Midbrain (tissue), 1 donor: ENCODE results near the gene IL34.
A peak's percentile ranks its signal among the peaks of the same experiment; 100 is the strongest.
"Not testable (repeated sequence)": the region's sequence is repeated elsewhere in the genome, so short reads cannot be mapped to it uniquely, and the experiment has no call there.

Experiments
- DNase-seq: peaks from one replicate; lab custom pipeline; 2025; lab: John Stamatoyannopoulos, UW

The IL34 gene

GRCh38 chr16:70646260-70647241 is at the start of gene IL34:
Gene IL34 (plus strand): TSS chr16:70646559. CDS start chr16:70646948, 389 bp downstream.
- DNase-seq: peak; percentile 35

GRCh38 chr16:70597135-70597835 is 49.1 kb upstream of the IL34 start:
- DNase-seq: no peak

- no peak for DNase-seq
These were observed 47.3 kb upstream of the IL34 start for GRCh38 chr16:70598937-70599503.

- DNase-seq: no peak
These were observed 45.6 kb upstream of the IL34 start for GRCh38 chr16:70600730-70601129.

- DNase-seq: no peak
These were observed 44.5 kb upstream of the IL34 start for GRCh38 chr16:70601576-70602575.

- DNase-seq: no peak
These were observed 43.5 kb upstream of the IL34 start for GRCh38 chr16:70602831-70603230.

- DNase-seq: peak; percentile 3
These were observed 41.7 kb upstream of the IL34 start for GRCh38 chr16:70604407-70605282.

GRCh38 chr16:70605283-70605657 is 41.1 kb upstream of the IL34 start:
- no peak for DNase-seq

- DNase-seq: no peak
These were observed 37.8 kb upstream of the IL34 start for GRCh38 chr16:70608521-70608920.

- no peak for DNase-seq
These were observed 35.8 kb upstream of the IL34 start for GRCh38 chr16:70610273-70611223.

GRCh38 chr16:70611224-70611598 is 35.1 kb upstream of the IL34 start:
- no peak for DNase-seq

- no peak for DNase-seq
These were observed 34.5 kb upstream of the IL34 start for GRCh38 chr16:70611785-70612303.

GRCh38 chr16:70612931-70613330 is 33.4 kb upstream of the IL34 start:
- DNase-seq: no peak

- DNase-seq: no peak
These were observed 32.0 kb upstream of the IL34 start for GRCh38 chr16:70614208-70614951.

GRCh38 chr16:70615945-70616344 is 30.4 kb upstream of the IL34 start:
- DNase-seq: no peak

- DNase-seq: not testable (repeated sequence)
These were observed 24.5 kb upstream of the IL34 start for GRCh38 chr16:70621864-70622263.

- no peak for DNase-seq
These were observed 18.7 kb upstream of the IL34 start for GRCh38 chr16:70627696-70628095.
